ENCODE results near the gene MAPK8IP3.

DNA sequence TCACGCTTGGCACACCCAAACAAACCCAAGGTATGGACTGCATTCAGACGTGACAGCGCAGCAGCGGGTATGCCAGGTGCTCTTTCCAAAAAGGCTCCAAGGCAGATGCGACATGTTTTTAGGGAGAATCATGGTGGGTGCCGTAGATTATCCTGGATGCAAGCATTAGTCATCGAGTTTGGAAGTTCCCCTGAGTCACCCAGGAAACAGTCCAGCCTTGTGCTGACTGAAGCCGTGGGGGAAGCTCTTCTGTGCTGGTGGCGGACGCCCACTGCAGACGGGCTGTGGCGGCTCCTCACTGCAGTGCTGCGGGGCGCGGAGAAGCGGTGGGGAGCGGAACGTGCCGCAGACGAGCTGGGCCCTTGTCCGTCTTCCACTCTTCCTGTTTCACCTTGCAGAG, 14.0 kb upstream of the MAPK8IP3 start:
- TF ChIP-seq, protein P1, sequence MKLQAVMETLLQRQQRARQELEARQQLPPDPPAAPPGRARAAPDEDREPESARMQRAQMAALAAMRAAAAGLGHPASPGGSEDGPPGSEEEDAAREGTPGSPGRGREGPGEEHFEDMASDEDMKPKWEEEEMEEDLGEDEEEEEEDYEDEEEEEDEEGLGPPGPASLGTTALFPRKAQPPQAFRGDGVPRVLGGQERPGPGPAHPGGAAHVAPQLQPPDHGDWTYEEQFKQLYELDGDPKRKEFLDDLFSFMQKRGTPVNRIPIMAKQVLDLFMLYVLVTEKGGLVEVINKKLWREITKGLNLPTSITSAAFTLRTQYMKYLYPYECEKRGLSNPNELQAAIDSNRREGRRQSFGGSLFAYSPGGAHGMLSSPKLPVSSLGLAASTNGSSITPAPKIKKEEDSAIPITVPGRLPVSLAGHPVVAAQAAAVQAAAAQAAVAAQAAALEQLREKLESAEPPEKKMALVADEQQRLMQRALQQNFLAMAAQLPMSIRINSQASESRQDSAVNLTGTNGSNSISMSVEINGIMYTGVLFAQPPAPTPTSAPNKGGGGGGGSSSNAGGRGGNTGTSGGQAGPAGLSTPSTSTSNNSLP (IDR thresholded peaks at IDR 0.05; ENCODE audit: borderline replicate concordance, low read depth, low read length), result no peak
- TF ChIP-seq, protein P2, sequence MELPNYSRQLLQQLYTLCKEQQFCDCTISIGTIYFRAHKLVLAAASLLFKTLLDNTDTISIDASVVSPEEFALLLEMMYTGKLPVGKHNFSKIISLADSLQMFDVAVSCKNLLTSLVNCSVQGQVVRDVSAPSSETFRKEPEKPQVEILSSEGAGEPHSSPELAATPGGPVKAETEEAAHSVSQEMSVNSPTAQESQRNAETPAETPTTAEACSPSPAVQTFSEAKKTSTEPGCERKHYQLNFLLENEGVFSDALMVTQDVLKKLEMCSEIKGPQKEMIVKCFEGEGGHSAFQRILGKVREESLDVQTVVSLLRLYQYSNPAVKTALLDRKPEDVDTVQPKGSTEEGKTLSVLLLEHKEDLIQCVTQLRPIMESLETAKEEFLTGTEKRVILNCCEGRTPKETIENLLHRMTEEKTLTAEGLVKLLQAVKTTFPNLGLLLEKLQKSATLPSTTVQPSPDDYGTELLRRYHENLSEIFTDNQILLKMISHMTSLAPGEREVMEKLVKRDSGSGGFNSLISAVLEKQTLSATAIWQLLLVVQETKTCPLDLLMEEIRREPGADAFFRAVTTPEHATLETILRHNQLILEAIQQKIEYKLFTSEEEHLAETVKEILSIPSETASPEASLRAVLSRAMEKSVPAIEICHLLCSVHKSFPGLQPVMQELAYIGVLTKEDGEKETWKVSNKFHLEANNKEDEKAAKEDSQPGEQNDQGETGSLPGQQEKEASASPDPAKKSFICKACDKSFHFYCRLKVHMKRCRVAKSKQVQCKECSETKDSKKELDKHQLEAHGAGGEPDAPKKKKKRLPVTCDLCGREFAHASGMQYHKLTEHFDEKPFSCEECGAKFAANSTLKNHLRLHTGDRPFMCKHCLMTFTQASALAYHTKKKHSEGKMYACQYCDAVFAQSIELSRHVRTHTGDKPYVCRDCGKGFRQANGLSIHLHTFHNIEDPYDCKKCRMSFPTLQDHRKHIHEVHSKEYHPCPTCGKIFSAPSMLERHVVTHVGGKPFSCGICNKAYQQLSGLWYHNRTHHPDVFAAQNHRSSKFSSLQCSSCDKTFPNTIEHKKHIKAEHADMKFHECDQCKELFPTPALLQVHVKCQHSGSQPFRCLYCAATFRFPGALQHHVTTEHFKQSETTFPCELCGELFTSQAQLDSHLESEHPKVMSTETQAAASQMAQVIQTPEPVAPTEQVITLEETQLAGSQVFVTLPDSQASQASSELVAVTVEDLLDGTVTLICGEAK (IDR thresholded peaks at IDR 0.05), result no peak
- TF ChIP-seq, protein P2 (CRISPR knock-in tag; IDR thresholded peaks at IDR 0.05), result no peak
- no peak for TF ChIP-seq ILF3 (IDR thresholded peaks at IDR 0.05; ENCODE audit: borderline replicate concordance)
- TF ChIP-seq ZNF586 (CRISPR knock-in tag; conservative IDR thresholded peaks at IDR 0.05), result no peak
- TF ChIP-seq, protein P3, sequence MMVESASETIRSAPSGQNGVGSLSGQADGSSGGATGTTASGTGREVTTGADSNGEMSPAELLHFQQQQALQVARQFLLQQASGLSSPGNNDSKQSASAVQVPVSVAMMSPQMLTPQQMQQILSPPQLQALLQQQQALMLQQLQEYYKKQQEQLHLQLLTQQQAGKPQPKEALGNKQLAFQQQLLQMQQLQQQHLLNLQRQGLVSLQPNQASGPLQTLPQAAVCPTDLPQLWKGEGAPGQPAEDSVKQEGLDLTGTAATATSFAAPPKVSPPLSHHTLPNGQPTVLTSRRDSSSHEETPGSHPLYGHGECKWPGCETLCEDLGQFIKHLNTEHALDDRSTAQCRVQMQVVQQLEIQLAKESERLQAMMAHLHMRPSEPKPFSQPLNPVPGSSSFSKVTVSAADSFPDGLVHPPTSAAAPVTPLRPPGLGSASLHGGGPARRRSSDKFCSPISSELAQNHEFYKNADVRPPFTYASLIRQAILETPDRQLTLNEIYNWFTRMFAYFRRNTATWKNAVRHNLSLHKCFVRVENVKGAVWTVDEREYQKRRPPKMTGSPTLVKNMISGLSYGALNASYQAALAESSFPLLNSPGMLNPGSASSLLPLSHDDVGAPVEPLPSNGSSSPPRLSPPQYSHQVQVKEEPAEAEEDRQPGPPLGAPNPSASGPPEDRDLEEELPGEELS (CRISPR knock-in tag; IDR thresholded peaks at IDR 0.05; ENCODE audit: borderline replicate concordance), result no peak
- TF ChIP-seq TEAD1 (CRISPR knock-in tag; IDR thresholded peaks at IDR 0.05), result no peak
- TF ChIP-seq, protein P4, sequence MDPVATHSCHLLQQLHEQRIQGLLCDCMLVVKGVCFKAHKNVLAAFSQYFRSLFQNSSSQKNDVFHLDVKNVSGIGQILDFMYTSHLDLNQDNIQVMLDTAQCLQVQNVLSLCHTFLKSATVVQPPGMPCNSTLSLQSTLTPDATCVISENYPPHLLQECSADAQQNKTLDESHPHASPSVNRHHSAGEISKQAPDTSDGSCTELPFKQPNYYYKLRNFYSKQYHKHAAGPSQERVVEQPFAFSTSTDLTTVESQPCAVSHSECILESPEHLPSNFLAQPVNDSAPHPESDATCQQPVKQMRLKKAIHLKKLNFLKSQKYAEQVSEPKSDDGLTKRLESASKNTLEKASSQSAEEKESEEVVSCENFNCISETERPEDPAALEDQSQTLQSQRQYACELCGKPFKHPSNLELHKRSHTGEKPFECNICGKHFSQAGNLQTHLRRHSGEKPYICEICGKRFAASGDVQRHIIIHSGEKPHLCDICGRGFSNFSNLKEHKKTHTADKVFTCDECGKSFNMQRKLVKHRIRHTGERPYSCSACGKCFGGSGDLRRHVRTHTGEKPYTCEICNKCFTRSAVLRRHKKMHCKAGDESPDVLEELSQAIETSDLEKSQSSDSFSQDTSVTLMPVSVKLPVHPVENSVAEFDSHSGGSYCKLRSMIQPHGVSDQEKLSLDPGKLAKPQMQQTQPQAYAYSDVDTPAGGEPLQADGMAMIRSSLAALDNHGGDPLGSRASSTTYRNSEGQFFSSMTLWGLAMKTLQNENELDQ (CRISPR knock-in tag; IDR thresholded peaks at IDR 0.05; ENCODE audit: borderline replicate concordance), result no peak
- no peak for TF ChIP-seq RFX1 (IDR thresholded peaks at IDR 0.05)
- TF ChIP-seq MYC (IDR thresholded peaks at IDR 0.05; ENCODE audit: low read depth, low read length), result no peak
- no peak for TF ChIP-seq MYC (CRISPR knock-in tag; IDR thresholded peaks at IDR 0.05; ENCODE audit: borderline replicate concordance, low read depth)
- no peak for TF ChIP-seq PHF21A (IDR thresholded peaks at IDR 0.05; ENCODE audit: borderline replicate concordance, low read depth)
- TF ChIP-seq, protein P5, sequence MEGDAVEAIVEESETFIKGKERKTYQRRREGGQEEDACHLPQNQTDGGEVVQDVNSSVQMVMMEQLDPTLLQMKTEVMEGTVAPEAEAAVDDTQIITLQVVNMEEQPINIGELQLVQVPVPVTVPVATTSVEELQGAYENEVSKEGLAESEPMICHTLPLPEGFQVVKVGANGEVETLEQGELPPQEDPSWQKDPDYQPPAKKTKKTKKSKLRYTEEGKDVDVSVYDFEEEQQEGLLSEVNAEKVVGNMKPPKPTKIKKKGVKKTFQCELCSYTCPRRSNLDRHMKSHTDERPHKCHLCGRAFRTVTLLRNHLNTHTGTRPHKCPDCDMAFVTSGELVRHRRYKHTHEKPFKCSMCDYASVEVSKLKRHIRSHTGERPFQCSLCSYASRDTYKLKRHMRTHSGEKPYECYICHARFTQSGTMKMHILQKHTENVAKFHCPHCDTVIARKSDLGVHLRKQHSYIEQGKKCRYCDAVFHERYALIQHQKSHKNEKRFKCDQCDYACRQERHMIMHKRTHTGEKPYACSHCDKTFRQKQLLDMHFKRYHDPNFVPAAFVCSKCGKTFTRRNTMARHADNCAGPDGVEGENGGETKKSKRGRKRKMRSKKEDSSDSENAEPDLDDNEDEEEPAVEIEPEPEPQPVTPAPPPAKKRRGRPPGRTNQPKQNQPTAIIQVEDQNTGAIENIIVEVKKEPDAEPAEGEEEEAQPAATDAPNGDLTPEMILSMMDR (IDR thresholded peaks at IDR 0.05 in 2 of 3, conservative IDR thresholded peaks at IDR 0.05 in 1 of 3; ENCODE audit: insufficient read depth in 2 of 3, low read depth in 1 of 3, low read length in 3 of 3), result no peak
- TF ChIP-seq, protein P6, sequence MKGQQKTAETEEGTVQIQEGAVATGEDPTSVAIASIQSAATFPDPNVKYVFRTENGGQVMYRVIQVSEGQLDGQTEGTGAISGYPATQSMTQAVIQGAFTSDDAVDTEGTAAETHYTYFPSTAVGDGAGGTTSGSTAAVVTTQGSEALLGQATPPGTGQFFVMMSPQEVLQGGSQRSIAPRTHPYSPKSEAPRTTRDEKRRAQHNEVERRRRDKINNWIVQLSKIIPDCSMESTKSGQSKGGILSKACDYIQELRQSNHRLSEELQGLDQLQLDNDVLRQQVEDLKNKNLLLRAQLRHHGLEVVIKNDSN (CRISPR knock-in tag; IDR thresholded peaks at IDR 0.05), result no peak
